MM.1S (cell line): ENCODE data around the gene GPATCH2.

Experiments
- CTCF ChIP-seq: fragments of 300-600 bp; sonication (generic); IDR thresholded peaks from 2 replicates; pipeline ENCODE4 v1.5.1; 2016; ENCODE audit warnings: antibody characterized with exemption, low read length, mixed read lengths
- EZH2 ChIP-seq: fragments of 300-600 bp; sonication (generic); optimal IDR thresholded peaks from 2 replicates; pipeline ENCODE3; 2017; ENCODE audit warnings: low read depth, mild to moderate bottlenecking, antibody characterized with exemption, low read length, mixed read lengths
- EZH2phosphoT487 ChIP-seq: fragments of 300-600 bp; sonication (generic); IDR thresholded peaks from 2 replicates; pipeline ENCODE4 v1.6.1; 2018; ENCODE audit warnings: antibody characterized with exemption, low read length

- TF ChIP-seq CTCF (no peak), EZH2 (no peak), EZH2phosphoT487 (no peak)
These were observed 11.6 kb upstream of the GPATCH2 start for GRCh38 chr1:217642455-217642854.
